H1 (cell line): ENCODE data around the gene CTNND2. TPM values are rescaled to one million over a fixed set of nuclear protein-coding genes. Genes with fewer than 3 reads are reported as not detected.

ENCODE experiments used
- BACH1 ChIP-seq: IDR thresholded peaks from 2 replicates; pipeline ENCODE4 v1.6.1; 2012; ENCODE audit warnings: low read length, improper control_type of control experiment
- CHD7 ChIP-seq: fragments of 300-600 bp; sonication (generic); IDR thresholded peaks from 2 replicates; pipeline ENCODE4 v1.7.1; 2012; ENCODE audit warnings: low read length, moderate library complexity, mild to moderate bottlenecking, inconsistent platforms; ENCODE audit not compliant: insufficient replicate concordance
- TBP ChIP-seq: IDR thresholded peaks from 2 replicates; pipeline ENCODE4 v1.6.1; 2011; ENCODE audit warnings: low read depth, low read length, improper control_type of control experiment
- polyA plus RNA-seq, 7 experiments: library from polyadenylated mRNA; depleted of rRNA in 3 of 7; stranded (reverse) in 5 of 7; unstranded in 2 of 7; fragments of >200 nt in 5 of 7; fragments of 200-250 nt in 2 of 7; gene quantifications; 1 replicate in 5 of 7; 2 replicates in 1 of 7; 4 replicates in 1 of 7; pipeline versions ENCODE4 v1.2.1 to v1.2.3, GENCODE V29; 2011 to 2013; ENCODE audit warnings: missing spikeins in 2 of 7, mixed read lengths in 2 of 7
- total RNA-seq: library from RNA; stranded (reverse); fragmentation: NEBNext Ultra II Directional; extraction: Animal tissue kit (Norgen Biotek cat#: 25700); gene quantifications from 2 replicates; pipeline ENCODE4 v1.2.1, GENCODE V29; 2021

The CTNND2 gene
- total and polyA plus RNA-seq, 2 of the 8 experiments (the other 6 are each of a cell fraction or from before 2014, with no cell fraction given) = 7.4 to 14.2 TPM

- TF ChIP-seq CHD7 = no peak
- TF ChIP-seq BACH1 = no peak
- TF ChIP-seq TBP = no peak
Measured at GRCh38 chr5:11044581-11044980, 859.7 kb downstream of the CTNND2 start (continued).
